Spleen (tissue), 7 donors: ENCODE data around the gene IRF2BP2.

Experiments used
- POLR2A ChIP-seq, 3 donors: fragments of 450-650 bp; IDR thresholded peaks; one replicate each; pipeline ENCODE4 v1.5.1; 2017; ENCODE audit warnings: antibody characterized with exemption in 3 of 3, mild to moderate bottlenecking in 1 of 3
- TF ChIP-seq, protein P1 (sequence below), 11 experiments: fragments of 200-600 bp in 7 of 11; fragments of 450-650 bp in 4 of 11; sonication (generic) in 4 of 11; IDR thresholded peaks in 8 of 11; conservative IDR thresholded peaks in 3 of 11; 1 replicate in 7 of 11; 2 replicates in 4 of 11; pipeline versions ENCODE4 v1.4.0 to v1.8.0; 2016 to 2021; ENCODE audit warnings: antibody characterized with exemption in 11 of 11, inconsistent platforms in 4 of 11, mild to moderate bottlenecking in 1 of 11
- donor health status: DM: no; HTN: no; CAD: no; lungs with moderate emphysema.
- donor health status: DM: no; HTN: no; CAD: no.
- donor health status: DM: no; HTN: no; CAD: no.

DNA sequence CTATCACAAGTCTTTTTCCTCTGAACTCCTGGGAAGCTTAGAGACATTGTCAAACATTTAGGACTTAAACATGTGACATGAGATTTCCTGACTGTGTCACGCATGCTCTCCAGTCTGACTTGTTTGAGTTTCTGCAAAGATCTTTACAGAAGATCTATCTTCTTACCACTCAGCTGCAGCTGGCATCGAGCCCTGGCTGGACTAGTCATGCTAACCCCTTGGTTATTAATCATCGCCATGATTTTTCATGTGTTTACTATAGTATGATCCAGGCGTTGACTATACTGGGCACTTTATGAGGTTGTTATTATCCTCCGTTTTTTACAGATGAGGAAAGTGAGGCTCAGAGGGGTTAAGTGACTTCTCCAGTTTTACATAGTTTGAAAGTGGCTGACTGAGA lies 18.1 kb upstream of the IRF2BP2 start:
- TF ChIP-seq POLR2A (IDR thresholded peaks at IDR 0.05): no peak
- TF ChIP-seq, protein P1, sequence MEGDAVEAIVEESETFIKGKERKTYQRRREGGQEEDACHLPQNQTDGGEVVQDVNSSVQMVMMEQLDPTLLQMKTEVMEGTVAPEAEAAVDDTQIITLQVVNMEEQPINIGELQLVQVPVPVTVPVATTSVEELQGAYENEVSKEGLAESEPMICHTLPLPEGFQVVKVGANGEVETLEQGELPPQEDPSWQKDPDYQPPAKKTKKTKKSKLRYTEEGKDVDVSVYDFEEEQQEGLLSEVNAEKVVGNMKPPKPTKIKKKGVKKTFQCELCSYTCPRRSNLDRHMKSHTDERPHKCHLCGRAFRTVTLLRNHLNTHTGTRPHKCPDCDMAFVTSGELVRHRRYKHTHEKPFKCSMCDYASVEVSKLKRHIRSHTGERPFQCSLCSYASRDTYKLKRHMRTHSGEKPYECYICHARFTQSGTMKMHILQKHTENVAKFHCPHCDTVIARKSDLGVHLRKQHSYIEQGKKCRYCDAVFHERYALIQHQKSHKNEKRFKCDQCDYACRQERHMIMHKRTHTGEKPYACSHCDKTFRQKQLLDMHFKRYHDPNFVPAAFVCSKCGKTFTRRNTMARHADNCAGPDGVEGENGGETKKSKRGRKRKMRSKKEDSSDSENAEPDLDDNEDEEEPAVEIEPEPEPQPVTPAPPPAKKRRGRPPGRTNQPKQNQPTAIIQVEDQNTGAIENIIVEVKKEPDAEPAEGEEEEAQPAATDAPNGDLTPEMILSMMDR (IDR thresholded peaks at IDR 0.05 in 8 of 11, conservative IDR thresholded peaks at IDR 0.05 in 3 of 11): no peak
